HepG2 (cell line): ENCODE measurements around the gene TRAP1. TPM values are rescaled to one million over a fixed set of nuclear protein-coding genes. Genes with fewer than 3 reads are reported as not detected.

Source experiments
- ATAC-seq: fragments of 200-7000 bp; cut with Tn5 transposase; 3 replicates; pipeline ENCODE4 v1.9.1; 2020; ENCODE audit warnings: mild to moderate bottlenecking, moderate library complexity
- BruUV-seq: library from RNA; stranded (reverse); fragments of 400-500 nt; replicated peaks from 2 replicates; lab custom pipeline; 2021; lab: Mats Ljungman, UMichigan
- CTCF ChIA-PET: fragments of 300-600 bp; formaldehyde crosslinking; extraction: SDS; loops from one replicate; lab custom pipeline; 2021; ENCODE audit warnings: low total read pairs, inconsistent platforms, low intra/inter-chr PET ratio; lab: Yijun Ruan, JAX
- POLR2A ChIA-PET: fragments of 350-600 bp; sonication (Branson Sonifier 250); formaldehyde crosslinking; loops from one replicate; lab custom pipeline; 2020; ENCODE audit warnings: antibody characterized with exemption, inconsistent platforms; lab: Yijun Ruan, JAX
- DNase-seq: peaks from one replicate; pipeline ENCODE4 v3.0.0-alpha.2; 2015; ENCODE audit warnings: low spot score
- FAIRE-seq: peaks from 3 replicates; lab custom pipeline; 2011; peaks lifted over from hg19 to GRCh38; lab: Jason Lieb, UNC
- H2AFZ ChIP-seq: one replicate; pipeline ENCODE4 v1.6.1; 2011; ENCODE audit warnings: low read length, inconsistent platforms
- H3K27ac ChIP-seq: fragments of 300-600 bp; 3 replicates; pipeline ENCODE4 v1.8.0; 2011; ENCODE audit warnings: mixed run types, mild to moderate bottlenecking, mixed read lengths, low read length, inconsistent platforms; ENCODE audit not compliant: insufficient read depth; ENCODE audit errors: extremely low read length
- H3K27me3 ChIP-seq, 2 experiments: fragments of 200-600 bp in 1 of 2; 2 replicates in 1 of 2; 3 replicates in 1 of 2; pipeline versions ENCODE4 v1.6.0 to v1.8.0; 2011; ENCODE audit warnings: low read length in 2 of 2, mild to moderate bottlenecking in 2 of 2, moderate library complexity in 2 of 2, inconsistent platforms in 1 of 2; ENCODE audit not compliant: insufficient read depth in 2 of 2, control insufficient read depth in 1 of 2
- H3K36me3 ChIP-seq, 2 experiments: fragments of 200-600 bp in 1 of 2; replicated peaks in 1 of 2; 2 replicates in 1 of 2; 3 replicates in 1 of 2; pipeline versions ENCODE4 v1.5.1 to v1.8.0; 2011; ENCODE audit warnings: low read length in 2 of 2, inconsistent platforms in 1 of 2; ENCODE audit not compliant: insufficient read depth in 2 of 2, control insufficient read depth in 1 of 2
- H3K4me1 ChIP-seq: 2 replicates; pipeline ENCODE4 v1.5.1; 2012; ENCODE audit warnings: low read length, inconsistent platforms; ENCODE audit not compliant: insufficient read depth
- H3K4me2 ChIP-seq: 2 replicates; pipeline ENCODE4 v1.6.0; 2011; ENCODE audit warnings: low read depth, low read length, inconsistent platforms
- H3K4me3 ChIP-seq, 3 experiments: fragments of 200-600 bp in 1 of 3; sonication (generic), shearing (Covaris generic) in 1 of 3; replicated peaks in 1 of 3; 2 replicates each; pipeline ENCODE4 v1.5.1; 2011 to 2016; ENCODE audit warnings: low read length in 3 of 3, inconsistent platforms in 2 of 3, low read depth in 2 of 3, mild to moderate bottlenecking in 2 of 3, control low read depth in 1 of 3, mixed read lengths in 1 of 3; ENCODE audit not compliant: insufficient read depth in 1 of 3
- H3K79me2 ChIP-seq: one replicate; pipeline ENCODE4 v1.6.1; 2011; ENCODE audit warnings: low read length, inconsistent platforms; ENCODE audit not compliant: insufficient read depth
- H3K9ac ChIP-seq: 2 replicates; pipeline ENCODE4 v1.6.0; 2011; ENCODE audit warnings: mild to moderate bottlenecking, low read depth, low read length, inconsistent platforms; ENCODE audit not compliant: insufficient read depth
- H3K9me3 ChIP-seq: 2 replicates; pipeline ENCODE4 v1.5.1; 2012; ENCODE audit warnings: mild to moderate bottlenecking, low read length
- H4K20me1 ChIP-seq: 2 replicates; pipeline ENCODE4 v1.6.0; 2011; ENCODE audit warnings: inconsistent platforms, mild to moderate bottlenecking, low read length, moderate library complexity; ENCODE audit not compliant: insufficient read depth
- ARID5B ChIP-seq: IDR thresholded peaks from 2 replicates; pipeline ENCODE4 v1.4.0; 2020; ENCODE audit warnings: mild to moderate bottlenecking, missing genetic modification reagents
- CERS6 ChIP-seq: sonication (generic); formaldehyde crosslinking; IDR thresholded peaks from 2 replicates; pipeline ENCODE4 v1.5.0; 2020; ENCODE audit warnings: missing genetic modification reagents
- CREM ChIP-seq, 2 experiments: sonication (generic) in 1 of 2; formaldehyde crosslinking in 1 of 2; IDR thresholded peaks; 2 replicates each; pipeline versions ENCODE4 v1.4.0 to v1.6.1; 2016 to 2020; ENCODE audit warnings: antibody characterized with exemption in 1 of 2, mild to moderate bottlenecking in 1 of 2, missing genetic modification reagents in 1 of 2
- MEIS2 ChIP-seq: sonication (generic); formaldehyde crosslinking; IDR thresholded peaks from 2 replicates; pipeline ENCODE4 v1.9.0; 2021; ENCODE audit warnings: mild to moderate bottlenecking, missing genetic modification reagents
- NFKBIZ ChIP-seq: IDR thresholded peaks from 2 replicates; pipeline ENCODE4 v1.6.1; 2018; ENCODE audit warnings: missing genetic modification reagents, missing compliant biosample characterization
- YEATS4 ChIP-seq: sonication (generic); formaldehyde crosslinking; IDR thresholded peaks from 2 replicates; pipeline ENCODE4 v1.4.0; 2020; ENCODE audit warnings: missing genetic modification reagents, borderline replicate concordance
- ZNF567 ChIP-seq: sonication (generic); formaldehyde crosslinking; IDR thresholded peaks from 2 replicates; pipeline ENCODE4 v1.8.1; 2023; ENCODE audit warnings: mild to moderate bottlenecking, missing genetic modification reagents, borderline replicate concordance
- ZNF574 ChIP-seq: sonication (generic); formaldehyde crosslinking; IDR thresholded peaks from 2 replicates; pipeline ENCODE4 v1.4.0; 2020; ENCODE audit warnings: missing genetic modification reagents
- WGBS: methylation state at CpG from one replicate; pipeline ENCODE4 v1.1.6; 2017; ENCODE audit warnings: low lambda C conversion rate; 5-methylcytosine and 5-hydroxymethylcytosine counted together
- in situ Hi-C: cut with HindIII; loops from 2 replicates; pipeline ENCODE4 v1.10.0; 2017; ENCODE audit warnings: low pct_unique_long_range_greater_than_20kb; ENCODE audit not compliant: extremely low pct_ligation_motif_present
- intact Hi-C: fragments of 100-400 bp; cut with micrococcal nuclease; formaldehyde crosslinking; loops from one replicate; pipeline ENCODE4 v1.10.0; 2022; ENCODE audit not compliant: unreplicated experiment
- polyA plus RNA-seq, 8 experiments: library from polyadenylated mRNA; depleted of rRNA in 3 of 8; stranded (reverse) in 7 of 8; unstranded in 1 of 8; fragments of >200 nt; fragmentation: Illumina TruSeq in 4 of 8; extraction: Trizol in 4 of 8; gene quantifications; 2 replicates each; pipeline versions ENCODE4 v1.2.1 to v1.2.3, GENCODE V29; 2011 to 2016; ENCODE audit warnings: low read depth in 4 of 8, missing spikeins in 1 of 8, mixed read lengths in 1 of 8; ENCODE audit not compliant: insufficient read depth in 1 of 8
- total RNA-seq, 5 experiments: library from RNA; depleted of rRNA; stranded (reverse); fragments of >200 nt; fragmentation: Illumina TruSeq; extraction: Trizol; gene quantifications; 2 replicates each; pipeline ENCODE4 v1.2.3, GENCODE V29; 2016; ENCODE audit warnings: low read depth in 1 of 5
- TF ChIP-seq, protein P1 (sequence below): IDR thresholded peaks from 2 replicates; pipeline ENCODE4 v1.6.1; 2016; ENCODE audit warnings: control low read depth
- TF ChIP-seq, protein P2 (sequence below), 2 experiments: sonication (generic) in 1 of 2; formaldehyde crosslinking in 1 of 2; IDR thresholded peaks; 2 replicates each; pipeline versions ENCODE4 v1.5.1 to v1.6.1; 2011 to 2020; ENCODE audit warnings: borderline replicate concordance in 1 of 2, low read depth in 1 of 2, low read length in 1 of 2, mild to moderate bottlenecking in 1 of 2, missing genetic modification reagents in 1 of 2, moderate library complexity in 1 of 2

The TRAP1 gene
- total and polyA plus RNA-seq, 2 of the 13 experiments (the other 11 are each of a cell fraction or from before 2014, with no cell fraction given): 127 to 240 TPM

DNA sequence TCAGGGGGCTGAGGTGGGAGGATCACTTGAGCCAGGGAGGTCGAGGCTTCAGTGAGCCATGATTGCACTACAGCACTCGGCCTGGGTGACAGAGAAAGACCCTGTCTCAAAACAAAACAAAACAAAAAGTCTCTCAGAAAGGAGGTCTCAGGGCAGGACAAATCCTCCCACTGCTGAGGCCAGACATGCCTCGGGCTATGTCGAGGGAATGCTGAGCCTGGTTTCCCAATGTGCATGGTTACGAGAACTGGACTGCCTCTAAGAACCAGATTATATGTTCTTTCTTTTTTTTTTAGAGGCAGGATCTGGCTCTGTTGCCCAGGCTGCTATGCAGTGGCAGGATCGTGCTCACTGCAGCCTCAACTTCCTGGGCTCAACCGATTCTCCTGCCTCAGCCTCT is 27.6 kb downstream of the TRAP1 start:
- in situ Hi-C loops (no loop called here), intact Hi-C loops (loop anchor here (2.0 to 10.0 kb wide), 3 partner anchors 27 to 425 kb away; partner anchors contain the start of genes ADCY9 and TRAP1)
- no peak overlapping the region for H3K27ac ChIP-seq
- no peak for ATAC-seq
- ChIA-PET CTCF (interaction anchor here (2.0 kb wide), 1 partner anchor 219 kb away, joined by 7 read pairs; no protein-coding TSS in a partner anchor), POLR2A (no interaction called here)
- H3K79me2 ChIP-seq: peaks cover 14% of the 10 kb centered on the region
- WGBS: 98% methylated on average over 7 of the region's 7 CpGs
- no TSS peak for BruUV-seq
- FAIRE-seq: no peak
- H3K4me3 ChIP-seq: no peak overlapping the region
- H3K9me3 ChIP-seq: no peaks in the 10 kb centered on the region
- no peak overlapping the region for H3K4me2 ChIP-seq
- H3K27me3 ChIP-seq: no peaks in the 10 kb centered on the region
- no peaks in the 10 kb centered on the region for H4K20me1 ChIP-seq
- peaks cover 25% of the 10 kb centered on the region for H3K4me1 ChIP-seq
- no peak overlapping the region for H2AFZ ChIP-seq
- H3K9ac ChIP-seq: no peak overlapping the region
- DNase-seq: no peak
- H3K36me3 ChIP-seq: peaks cover 32 to 51% of the 10 kb centered on the region in 2 experiments; a peak in 4 of 5 replicates
- TF ChIP-seq, protein P1, sequence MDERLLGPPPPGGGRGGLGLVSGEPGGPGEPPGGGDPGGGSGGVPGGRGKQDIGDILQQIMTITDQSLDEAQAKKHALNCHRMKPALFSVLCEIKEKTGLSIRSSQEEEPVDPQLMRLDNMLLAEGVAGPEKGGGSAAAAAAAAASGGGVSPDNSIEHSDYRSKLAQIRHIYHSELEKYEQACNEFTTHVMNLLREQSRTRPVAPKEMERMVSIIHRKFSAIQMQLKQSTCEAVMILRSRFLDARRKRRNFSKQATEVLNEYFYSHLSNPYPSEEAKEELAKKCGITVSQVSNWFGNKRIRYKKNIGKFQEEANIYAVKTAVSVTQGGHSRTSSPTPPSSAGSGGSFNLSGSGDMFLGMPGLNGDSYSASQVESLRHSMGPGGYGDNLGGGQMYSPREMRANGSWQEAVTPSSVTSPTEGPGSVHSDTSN (CRISPR knock-in tag): no peak
- TF ChIP-seq ZNF567 (CRISPR knock-in tag) (no peak), MEIS2 (CRISPR knock-in tag) (no peak), NFKBIZ (CRISPR knock-in tag) (no peak), YEATS4 (CRISPR knock-in tag) (no peak), CREM (IDR thresholded peaks at IDR 0.05) (no peak), CREM (CRISPR knock-in tag; IDR thresholded peaks at IDR 0.05) (no peak), ARID5B (CRISPR knock-in tag) (no peak), CERS6 (no peak), ZNF574 (CRISPR knock-in tag) (no peak)
- TF ChIP-seq, protein P2, sequence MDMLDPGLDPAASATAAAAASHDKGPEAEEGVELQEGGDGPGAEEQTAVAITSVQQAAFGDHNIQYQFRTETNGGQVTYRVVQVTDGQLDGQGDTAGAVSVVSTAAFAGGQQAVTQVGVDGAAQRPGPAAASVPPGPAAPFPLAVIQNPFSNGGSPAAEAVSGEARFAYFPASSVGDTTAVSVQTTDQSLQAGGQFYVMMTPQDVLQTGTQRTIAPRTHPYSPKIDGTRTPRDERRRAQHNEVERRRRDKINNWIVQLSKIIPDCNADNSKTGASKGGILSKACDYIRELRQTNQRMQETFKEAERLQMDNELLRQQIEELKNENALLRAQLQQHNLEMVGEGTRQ (IDR thresholded peaks at IDR 0.05; ENCODE audit: low read depth, low read length): no peak
- TF ChIP-seq, protein P2 (CRISPR knock-in tag; IDR thresholded peaks at IDR 0.05; ENCODE audit: borderline replicate concordance): no peak
